Measurements from ENCODE around the gene FAM227A.

The FAM227A gene

GRCh38 chr22:38656256-38657044 is at the start of gene FAM227A, which contains the start of gene CBY1:
TSS of gene FAM227A (minus strand) at chr22:38656392. CDS start at chr22:38650168, 6,224 bp downstream.
TSS of gene CBY1 (plus strand) at chr22:38656638. CDS start at chr22:38668055, 11,417 bp downstream.
- peak; percentile 93 for DNase-seq

- DNase-seq, result peak; percentile 99
Observed at GRCh38 chr22:38705235-38706100, 49.3 kb upstream of the FAM227A start, which contains the start of gene GTPBP1. TSS of gene GTPBP1 (plus strand) at chr22:38705944. CDS start at chr22:38705956, 12 bp downstream.

DNA sequence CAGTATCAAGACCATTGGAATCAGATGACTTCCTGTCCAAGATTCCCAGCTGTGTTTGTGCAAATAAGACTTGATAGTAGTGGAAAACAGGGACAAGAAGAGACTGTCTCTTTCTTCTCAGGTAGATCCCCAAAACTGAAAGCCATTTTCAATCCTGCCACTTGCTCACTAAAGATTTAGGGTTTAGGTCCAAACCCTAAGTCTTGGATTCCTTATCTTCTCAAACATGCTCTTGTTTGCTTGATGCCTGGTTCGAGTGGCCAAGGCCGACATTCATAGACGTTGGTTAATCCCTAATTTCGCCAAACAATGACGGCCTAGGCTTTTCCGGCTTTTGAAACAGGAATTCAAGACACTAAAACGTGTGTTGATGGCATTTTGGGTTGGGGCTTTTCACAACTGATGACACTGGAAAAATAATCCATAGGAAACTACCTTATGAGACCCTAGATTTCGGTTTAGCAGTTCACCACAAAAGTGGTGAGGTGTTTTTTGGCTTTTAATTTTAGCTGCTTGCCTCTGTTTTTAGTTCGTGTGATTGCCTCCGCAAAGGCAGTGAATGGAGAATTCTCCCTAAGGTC is 48.6 kb upstream of the FAM227A start:
- no peak for DNase-seq

DNA sequence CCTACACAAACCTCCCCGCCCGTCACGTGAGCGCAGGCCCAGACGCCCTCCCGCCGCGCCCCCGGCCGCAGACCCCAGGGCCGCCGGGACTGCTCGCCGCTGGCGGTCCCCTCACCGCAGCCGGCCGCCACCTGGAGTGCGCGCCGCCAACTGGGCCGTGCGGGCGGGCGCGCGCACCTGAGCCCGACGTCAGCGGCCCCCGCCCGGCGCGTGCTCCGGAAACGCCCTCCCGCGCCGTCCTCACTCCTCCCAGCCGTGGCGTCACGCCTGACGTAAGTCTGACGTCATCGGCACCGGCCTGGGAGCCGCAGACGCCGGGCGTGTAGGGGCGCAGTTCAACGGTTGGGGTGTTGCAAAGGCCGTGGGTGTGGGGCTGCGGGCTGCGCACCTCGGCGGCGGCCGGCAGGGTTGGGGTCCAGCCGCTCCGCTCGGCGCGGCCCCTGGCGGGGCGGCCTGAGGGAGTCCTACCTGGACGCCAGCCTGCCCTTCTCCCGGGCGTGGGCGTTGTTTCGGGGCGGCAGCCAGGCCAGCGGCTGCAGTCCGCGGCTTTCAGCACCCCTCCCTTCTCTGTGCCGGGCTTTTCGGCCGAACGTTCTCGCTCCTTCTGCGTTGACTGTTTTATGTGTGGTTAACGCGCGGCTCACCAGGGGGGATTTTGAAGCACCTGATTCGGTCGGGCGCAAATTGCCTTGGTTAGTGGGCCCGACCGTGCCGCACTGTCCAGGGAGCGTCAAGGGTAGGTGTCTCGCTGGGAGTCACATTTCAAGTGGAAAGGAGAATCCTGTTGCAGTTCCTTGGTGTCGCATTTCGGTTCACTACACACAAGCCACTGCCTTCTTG is 44.8 kb upstream of the FAM227A start, which contains the start of gene JOSD1:
JOSD1 (minus strand) TSS at position 155 of the 840 bp plus-strand sequence. CDS start 956 bp downstream, outside the sequence.
- peak; percentile 95 for DNase-seq

DNA sequence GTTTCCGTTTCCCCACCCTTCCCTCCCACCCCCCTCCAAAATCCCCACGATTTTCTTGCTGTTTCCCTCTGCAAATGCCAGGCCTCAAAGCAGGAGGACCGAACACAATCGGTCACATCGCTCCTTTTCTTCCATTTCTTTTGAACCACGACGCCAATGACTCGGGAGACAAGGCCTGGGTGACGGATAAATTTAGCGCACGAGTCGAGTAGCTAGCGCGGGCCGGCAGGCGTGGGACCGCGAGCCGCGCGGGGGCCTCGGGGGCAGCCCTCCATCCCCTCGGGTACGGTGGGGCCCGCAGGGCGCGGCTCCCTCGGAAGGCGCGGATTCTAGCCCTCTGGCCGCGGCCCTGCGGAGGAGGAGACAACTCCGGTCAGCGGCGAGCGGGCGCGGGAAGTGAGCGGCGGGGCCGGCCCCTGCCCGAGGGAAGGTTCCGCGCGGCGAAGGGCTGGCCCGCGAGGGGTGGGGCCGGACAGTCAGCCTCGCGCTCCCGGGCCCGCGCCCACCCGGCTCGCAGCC is 44.1 kb upstream of the FAM227A start:
- DNase-seq, result no peak

DNA sequence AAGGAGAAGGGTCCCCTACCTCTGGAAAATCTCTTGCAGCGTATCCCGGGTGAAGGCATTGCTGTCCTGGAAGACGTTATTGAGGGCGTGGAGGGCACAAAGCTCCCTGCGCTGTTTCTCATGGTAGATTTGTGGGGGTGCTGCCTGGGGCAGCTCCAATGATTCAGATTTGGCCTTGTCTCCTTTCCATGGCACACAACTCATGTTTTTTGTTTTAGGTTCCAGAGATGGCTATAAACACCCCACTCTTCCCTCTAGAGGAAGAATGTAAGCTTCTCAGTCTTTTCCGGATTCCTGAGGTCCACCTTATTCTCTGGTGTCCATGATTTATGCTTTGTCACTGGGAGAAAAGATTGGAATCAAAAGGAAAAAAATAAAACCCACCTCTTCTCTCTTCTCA is 43.6 kb upstream of the FAM227A start:
- no peak for DNase-seq

DNA sequence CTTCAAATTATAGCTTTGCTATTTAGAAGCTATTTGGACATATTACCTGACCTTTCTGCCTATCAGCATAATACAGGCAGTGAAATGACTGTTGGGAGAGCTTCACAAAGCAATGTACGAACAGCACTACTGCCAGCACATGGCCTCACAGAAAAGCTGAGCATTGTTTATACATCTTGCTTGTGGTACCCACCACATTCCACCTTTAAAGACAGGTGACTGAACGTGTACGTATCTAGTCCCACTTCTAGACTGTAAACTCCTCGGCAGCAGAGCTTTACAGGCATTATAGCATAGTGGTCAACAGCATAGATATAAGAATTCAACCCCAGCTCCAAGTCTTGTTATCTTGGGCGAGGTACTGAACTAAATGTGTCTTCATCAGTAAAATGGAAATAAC is 43.0 kb upstream of the FAM227A start:
- no peak for DNase-seq

DNA sequence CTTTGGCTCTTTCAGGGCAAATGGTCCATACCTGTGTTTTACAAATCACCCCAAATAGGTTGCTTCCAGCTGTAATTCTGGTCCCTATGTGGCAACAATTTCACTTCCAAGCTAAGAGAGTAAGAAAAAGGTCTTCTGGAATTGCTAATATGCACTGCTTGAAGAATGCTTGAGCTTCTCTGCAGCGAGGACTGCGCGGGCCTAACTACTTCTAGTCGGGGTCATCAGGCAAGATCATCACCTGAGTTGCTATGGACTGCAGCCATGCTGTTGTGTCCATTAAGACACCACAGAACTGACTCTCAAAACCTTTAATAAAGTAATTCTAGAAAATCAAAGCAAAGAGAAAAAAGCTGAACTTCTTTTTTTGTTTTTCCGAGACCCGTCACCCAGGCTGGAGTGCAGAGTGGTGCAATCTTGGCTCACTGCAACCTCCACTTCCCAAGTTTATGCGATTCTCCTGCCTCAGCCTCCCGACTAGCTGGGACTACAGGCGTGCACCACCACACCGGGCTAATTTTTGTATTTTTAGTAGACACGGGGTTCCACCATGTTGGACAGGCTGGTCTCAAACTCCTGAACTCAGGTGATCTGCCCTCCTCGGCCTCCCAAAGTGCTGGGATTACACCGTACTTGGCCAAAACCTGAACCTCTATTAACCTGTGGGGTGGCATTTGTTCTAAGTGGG is 42.4 kb upstream of the FAM227A start:
- DNase-seq, result no peak

GRCh38 chr22:38697425-38698089 is 41.4 kb upstream of the FAM227A start:
- DNase-seq, result no peak

DNA sequence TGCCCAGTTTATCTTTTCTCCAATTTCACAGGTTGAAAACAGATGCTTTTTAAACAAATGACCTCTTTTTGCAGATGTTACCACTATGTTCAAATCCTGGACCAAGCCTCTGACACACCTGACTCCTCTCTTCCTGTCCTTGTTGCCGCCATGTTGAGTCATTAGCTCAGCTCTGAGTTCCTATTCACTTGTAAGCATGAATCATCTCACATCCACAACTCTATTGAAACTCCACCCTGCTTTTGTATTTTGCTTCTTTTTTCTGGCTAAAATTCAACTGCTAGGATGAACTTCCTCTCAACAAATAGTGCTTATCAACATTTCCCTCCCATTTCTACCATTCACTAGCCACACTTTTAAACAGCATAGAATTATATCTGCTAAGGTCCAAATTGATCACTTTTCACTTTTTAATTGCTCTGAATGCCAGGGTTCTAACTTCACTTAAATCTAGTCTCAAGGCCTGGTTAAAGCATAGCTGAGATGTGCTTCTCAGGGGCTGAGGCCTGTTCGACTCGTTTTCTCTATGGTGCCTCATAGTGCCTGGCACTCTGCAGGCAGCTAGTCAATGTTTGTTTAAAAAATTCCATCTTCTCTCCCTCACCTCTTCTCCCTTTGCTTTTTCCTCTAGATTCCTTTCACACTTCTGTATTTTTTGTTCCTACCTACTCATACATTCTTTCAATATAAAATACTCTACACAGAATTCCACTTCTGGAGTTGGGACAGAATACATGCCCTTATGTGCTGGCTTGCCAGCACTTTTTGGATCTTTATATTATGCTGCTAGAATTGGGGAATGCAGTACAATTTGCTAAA is 40.6 kb upstream of the FAM227A start:
- no peak for DNase-seq

- no peak for DNase-seq
Observed at GRCh38 chr22:38694940-38695339, 38.7 kb upstream of the FAM227A start.

GRCh38 chr22:38694049-38694448 is 37.9 kb upstream of the FAM227A start:
- no peak for DNase-seq

GRCh38 chr22:38689651-38690050 is 33.5 kb upstream of the FAM227A start:
- no peak for DNase-seq

DNA sequence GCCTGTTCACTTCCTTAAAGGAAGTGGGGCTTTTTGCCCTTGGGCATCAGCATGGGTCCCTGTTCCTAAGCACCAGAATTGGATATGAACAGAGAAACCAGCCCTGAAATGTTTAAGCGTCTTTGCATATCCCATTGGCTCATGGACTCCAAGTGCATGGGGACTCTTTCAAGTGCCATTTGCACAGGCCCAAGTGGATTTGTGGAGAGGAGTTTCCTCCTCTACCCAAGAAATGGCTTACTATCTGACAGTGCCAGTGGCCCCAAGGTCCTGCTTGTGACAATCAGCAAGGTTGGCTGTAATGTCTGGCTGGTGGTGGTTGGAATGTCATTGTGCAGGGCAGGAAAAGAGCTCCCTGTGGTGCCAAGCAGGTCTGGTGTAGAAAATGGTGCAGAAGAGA is 29.6 kb upstream of the FAM227A start:
- no peak for DNase-seq

DNA sequence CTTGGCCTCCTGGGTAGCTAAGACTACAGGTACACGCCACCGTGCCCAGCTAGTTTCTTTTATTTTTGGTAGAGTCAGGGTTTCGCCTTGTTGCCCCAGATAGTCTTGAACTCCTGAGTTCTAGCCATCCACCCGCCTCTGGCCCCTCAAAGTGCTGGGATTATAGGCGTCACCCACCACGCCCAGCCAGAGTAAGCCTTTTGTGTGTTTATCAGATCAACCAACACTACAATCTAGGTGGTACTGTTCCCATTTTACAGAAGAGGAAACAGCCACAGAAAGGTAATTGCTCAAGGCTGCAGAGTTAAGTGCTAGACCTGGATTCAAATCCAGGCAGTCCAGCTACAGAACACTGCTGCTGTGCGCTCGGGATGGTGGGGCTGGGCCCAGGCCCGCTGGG is 28.7 kb upstream of the FAM227A start:
- no peak for DNase-seq

DNA sequence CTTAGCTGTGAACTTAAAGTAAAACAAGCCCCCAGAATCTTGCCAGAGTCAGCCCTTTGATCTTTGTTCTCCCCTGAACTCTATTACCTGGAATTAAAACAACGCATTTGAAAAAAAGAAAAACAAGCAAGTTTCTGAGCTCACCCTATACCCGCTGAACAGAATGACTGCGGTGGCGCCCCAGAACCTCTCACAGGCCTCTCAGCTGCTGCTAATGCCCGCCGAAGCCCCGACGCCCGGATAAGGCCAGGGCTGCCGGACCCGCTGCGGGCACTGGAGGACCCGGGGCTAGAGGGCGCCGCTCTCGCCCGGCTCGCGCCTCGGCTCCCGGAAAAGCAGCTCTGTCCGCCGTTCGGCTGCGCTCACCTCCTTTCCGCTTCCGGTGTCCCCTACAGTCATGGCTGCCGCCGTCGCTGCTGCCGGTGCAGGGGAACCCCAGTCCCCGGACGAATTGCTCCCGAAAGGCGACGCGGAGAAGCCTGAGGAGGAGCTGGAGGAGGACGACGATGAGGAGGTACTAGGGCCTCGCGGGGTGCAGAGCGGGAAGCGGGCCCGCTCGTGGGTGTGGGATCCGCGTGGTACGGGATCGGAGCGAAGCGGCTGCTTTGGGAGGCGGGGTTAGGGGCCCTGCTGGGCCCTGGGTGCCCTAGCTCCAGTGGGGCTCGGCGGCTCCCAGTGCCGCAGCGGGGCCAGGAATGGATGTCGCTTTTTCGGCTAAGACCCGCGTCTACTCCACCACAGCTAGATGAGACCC is 25.6 kb upstream of the FAM227A start, which contains the start of gene TOMM22:
TOMM22 (plus strand) TSS at position 376 of the 754 bp plus-strand sequence; CDS start at position 398, 22 bp downstream.
- DNase-seq, result peak; percentile 93

DNA sequence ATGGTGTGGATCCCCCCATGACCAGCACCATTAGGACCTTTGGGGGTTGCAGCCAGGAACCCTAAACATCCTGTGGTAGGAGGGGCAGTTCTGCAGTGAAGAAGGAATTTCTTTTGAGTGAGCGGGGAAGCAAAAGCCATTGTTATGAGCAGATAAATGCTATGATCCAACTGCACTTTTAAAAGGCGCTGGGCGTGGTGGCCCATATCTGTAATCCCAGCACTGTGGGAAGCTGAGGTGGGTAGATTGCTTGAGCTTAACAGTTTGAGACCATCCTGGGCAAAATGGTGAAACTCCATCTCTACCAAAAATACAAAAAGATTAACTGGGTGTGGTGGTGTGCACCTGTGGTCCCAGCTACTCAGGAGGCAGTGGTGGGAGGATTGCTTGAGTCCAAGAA is 19.6 kb upstream of the FAM227A start:
- DNase-seq, result no peak

GRCh38 chr22:38674888-38675287 is 18.7 kb upstream of the FAM227A start:
- no peak for DNase-seq

All from right hindlimb (tissue), 1 donor.